CD4-positive, alpha-beta T cell treated with Interleukin-6 at 100 ng/mL for 8 hours (primary cell): ENCODE results near the gene RCSD1.
"Not testable (repeated sequence)": the region's sequence is repeated elsewhere in the genome, so short reads cannot be mapped to it uniquely, and the experiment has no call there.

Experiments
- DNase-seq: peaks from one replicate; pipeline ENCODE4 v3.0.0-alpha.2; 2020; ENCODE audit warnings: mixed read lengths, low spot score

RCSD1 gene

DNA sequence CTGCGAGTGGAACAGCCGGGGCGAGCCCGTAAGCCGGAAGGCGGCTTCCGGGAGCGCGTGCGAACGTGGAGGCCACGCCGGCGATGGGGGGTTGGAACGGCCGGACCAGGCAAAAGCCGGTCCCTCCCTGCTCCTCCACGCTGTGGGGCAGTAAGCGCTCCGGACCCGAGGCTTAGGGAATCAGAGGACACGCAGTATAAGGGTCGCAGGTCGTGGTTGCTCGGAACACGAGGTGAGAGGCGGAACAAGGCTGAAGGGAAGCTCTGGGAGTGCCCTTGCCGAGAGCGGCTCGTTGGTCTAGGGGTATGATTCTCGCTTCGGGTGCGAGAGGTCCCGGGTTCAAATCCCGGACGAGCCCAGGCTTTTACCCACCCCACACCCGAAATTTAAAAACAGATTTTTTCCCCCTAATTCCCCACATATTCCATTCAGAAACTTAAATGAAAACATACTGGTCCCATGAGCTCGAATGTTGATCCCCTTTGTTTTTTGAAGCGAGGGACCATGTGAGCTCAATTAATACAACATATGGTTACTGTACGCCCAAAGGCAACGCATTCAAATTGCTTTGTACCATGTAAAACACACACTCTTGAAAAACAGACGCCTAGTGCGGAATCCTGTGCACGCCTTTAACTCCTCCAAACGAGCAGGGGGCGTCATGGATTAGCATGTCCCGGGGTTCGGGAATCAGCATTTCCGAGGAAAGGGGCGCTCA, 84.6 kb downstream of the RCSD1 start:
- peak; percentile 81 for DNase-seq

DNA sequence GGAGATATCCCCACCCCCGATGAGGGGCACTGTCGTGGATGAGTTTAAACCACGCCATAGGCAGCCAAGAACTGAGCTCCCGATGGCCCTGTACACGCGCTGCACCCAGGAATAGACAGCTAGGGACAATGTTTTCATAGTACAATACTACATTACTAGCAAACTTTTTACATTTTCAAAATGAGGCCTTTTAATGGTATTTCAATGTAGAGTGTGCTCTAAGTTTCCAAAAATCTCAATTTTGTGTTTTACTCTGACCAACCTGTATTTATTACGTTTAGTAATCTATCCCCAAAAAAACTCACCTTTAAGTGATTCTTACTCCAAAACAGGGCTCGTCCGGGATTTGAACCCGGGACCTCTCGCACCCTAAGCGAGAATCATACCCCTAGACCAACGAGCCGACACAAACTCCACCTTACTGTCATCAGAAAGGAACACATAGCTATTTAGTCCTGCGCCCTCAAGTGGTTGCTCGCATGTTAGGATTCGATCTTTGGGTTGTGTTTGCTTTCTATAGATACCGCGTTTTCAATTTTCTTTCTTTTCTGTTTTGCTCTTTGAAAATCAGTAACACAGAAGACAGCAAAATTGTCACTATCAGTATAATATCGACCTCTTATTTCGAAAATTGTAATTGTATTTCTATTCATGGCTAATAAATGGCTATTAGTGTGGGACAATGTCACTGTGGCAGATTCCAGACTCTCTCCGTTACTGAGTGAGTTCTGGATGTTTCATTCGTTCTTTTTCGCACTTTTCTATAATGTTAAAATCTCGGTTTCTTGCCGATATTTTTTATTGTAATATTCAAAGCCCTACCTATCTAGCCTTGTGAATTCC, 85.3 kb downstream of the RCSD1 start:
- DNase-seq: peak; percentile 89

DNA sequence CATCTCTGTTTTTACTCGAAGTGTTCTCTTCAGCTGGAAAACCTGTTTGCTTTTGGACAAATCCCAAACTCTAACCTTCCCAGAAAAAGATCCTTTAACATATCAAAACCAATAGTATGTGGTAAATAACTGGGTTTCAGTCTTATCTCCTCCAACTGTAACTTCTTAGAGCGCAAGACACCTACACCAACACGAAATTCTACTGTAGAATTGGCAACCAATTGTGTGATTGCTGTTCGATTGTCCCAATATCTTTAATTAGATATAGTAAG, 85.9 kb downstream of the RCSD1 start:
- DNase-seq: no peak

DNA sequence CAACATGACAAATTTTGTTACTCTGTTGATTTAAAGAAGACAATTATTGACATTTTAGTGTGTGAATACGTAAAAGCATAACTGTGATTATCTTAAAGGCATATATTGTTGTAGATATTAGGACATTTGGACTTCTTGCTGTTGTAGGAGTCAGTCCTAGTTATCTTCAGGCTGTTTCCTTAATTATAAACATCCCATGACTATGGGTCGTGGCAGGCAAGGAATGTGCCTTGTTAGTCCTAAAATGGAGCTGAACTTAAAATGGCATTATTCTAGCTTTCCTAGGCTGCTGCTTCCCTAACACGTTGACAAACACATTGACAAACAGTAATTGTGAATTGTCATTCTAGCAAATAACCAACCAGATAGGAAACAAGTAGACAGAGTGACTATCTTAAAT, 87.3 kb downstream of the RCSD1 start:
- no peak for DNase-seq

DNA sequence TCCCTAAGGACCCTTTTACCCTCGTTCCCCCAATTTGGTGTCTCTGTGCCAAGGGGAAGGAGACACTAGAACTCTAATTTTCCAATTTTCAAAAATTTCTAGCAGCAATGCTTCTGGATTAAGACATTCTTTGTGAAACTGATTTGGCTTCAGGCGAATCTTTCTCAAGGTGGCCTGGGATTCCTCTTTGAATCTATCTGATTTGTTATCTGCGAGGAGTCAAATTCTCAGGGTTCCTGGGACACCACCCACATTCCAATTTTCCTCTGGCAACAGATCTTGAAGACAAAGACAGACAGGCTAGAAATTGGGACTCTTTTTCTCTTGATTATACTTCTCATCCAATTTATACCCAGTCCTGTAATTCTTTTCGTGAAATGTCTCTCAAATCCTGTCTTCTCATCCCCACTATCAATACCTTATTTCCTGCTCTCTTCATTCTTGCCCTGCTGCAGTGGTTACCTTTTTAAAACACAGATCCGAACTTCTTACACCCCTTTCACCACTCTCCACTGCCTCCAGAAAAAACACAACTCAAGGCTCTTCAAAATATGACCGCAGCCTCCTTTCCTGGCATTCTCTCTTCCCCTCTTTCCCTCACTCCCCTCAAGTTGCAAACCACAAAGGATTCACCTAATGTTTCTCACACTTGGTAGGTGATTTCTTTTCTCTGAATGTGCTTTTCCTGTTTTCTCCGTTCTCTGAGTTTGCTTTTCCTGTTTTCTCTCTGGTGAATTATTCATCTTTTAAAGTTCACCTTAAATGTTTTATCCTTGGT, 89.1 kb downstream of the RCSD1 start:
- no peak for DNase-seq

DNA sequence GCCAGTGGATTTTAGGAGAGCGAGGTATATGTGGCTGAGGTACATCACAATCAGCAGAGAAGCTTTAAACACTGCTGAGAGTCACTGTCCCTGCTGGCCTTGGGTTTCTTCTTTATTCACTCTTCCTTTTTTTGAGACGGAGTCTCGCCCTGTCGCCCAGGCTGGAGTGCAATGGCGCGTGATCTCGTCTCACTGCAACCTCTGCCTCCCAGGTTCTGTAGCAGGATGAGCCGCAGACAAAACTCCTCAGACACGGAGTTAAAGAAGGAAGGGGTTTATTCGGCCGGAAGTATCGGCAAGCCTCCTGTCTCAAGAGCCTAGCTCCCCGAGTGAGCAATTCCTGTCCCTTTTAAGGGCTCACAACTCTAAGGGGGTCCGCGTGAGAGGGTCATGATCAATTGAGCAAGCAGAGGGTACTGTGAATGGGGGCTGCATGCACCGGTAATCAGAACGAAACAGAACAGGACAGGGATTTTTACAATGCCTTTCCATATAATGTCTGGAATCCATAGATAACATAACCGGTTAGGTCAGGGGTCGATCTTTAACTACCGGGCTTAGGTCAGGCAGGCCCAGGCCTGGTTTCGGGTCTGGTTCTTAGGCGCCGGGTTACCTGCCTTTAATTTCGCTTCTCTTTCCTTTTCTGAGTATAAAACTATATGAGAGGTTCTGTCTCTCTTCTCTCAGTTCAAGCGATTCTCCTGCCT, 89.8 kb downstream of the RCSD1 start:
- not testable (repeated sequence) for DNase-seq

DNA sequence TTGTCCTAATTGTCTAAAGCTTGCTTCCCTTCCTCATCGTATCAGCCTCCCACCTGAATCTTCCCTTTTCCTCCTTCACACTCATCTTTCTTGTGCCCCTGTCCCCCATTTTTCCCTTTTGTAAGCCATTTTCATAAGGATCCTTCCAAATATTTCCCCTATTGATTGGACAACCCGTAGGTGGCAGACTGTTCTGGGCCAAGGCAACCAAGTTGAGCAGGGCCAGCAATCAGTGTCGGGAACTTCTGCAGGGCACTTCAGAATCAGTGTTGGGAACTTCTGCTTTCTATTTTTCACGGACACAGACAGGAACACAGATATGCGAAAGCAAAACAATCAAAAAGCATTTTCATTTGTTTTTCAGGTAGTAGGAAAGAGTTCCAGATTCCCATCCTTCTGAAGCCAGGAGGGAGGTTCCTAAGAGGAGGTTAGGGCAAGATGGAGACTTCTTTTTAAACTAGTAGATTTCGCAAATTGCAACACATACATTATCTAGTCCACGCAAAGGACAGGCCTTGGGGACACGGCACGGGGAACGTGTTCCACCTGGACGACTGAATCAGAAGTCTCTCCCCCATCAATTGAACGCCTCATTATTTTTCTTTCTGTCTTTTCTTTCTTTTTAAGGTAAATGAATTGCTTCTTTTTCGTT, 91.1 kb downstream of the RCSD1 start:
- DNase-seq: no peak

DNA sequence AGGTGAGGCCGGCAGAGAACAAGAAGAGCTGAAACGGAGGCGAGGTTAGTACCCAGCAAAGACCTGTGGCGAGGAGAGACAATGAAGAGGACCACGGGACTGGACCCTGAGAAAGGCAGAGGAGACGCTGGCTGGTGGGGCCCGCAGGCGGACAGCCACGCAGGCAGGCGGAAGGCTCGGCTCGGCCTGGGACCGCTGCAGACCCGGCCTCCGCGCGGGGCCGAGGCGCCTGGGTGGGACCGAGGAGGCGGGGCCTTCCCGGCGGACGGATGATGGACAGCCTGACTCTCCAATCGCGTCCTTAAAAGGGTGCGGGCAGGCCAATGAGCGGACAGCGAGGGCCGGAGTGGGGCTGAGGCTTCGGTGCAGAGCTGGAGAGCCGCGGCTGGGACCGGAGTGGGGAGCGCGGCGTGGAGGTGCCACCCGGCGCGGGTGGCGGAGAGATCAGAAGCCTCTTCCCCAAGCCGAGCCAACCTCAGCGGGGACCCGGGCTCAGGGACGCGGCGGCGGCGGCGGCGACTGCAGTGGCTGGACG, 91.7 kb downstream of the RCSD1 start, which contains the start of gene MPZL1:
TSS of gene MPZL1 (plus strand) at position 366 of the 535 bp plus-strand sequence. CDS start 170 bp downstream, outside the sequence.
- DNase-seq: peak; percentile 89

DNA sequence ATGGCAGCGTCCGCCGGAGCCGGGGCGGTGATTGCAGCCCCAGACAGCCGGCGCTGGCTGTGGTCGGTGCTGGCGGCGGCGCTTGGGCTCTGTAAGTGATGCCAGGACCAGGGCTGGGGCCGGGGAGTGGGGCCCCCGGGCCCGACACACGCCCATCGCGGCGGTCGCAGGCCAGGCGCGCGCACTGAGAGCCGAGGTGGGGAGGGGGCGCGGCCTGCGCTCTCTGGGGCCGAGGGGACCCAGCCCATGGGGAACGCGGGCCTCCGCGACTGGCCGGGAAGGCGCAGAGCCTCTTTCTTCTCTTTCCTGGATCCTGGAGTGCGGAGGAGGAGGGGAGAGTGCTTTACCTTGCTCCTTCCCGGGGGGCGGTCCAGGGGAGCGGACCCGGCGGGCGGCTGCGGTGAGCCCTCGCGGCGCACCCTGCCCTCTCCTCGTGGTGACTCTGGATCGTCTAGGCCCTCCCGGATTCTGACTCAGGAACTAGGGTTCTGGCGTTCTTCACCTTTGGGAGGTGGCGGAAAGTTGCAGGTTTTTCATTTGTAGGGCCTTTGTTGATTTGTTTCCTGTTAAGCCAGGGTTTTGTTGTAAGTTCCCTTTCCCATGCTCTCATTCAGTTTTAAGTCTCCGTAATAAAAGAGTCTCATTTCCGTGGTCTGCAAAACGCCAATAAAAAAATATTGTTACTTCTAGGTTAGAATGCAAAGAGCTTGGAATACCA, 92.3 kb downstream of the RCSD1 start:
- DNase-seq: no peak

DNA sequence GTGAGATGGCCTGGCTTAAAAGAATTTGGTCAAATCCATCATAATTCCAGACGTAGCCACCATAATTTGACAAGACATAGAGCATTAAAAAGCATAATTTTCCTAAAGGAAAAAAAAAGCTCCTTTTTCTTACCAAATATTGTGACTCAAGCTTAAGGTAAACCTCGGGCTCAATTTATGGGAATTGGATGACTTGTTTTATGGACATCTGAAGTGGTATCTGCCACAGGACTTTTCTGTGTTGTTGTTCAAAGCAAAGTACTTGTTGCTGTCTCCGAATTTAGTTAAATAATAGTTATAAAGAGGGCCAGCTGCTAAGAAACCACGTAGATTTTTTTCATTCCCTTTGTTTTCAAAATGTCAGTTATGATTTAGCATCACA, 92.8 kb downstream of the RCSD1 start:
- DNase-seq: no peak

DNA sequence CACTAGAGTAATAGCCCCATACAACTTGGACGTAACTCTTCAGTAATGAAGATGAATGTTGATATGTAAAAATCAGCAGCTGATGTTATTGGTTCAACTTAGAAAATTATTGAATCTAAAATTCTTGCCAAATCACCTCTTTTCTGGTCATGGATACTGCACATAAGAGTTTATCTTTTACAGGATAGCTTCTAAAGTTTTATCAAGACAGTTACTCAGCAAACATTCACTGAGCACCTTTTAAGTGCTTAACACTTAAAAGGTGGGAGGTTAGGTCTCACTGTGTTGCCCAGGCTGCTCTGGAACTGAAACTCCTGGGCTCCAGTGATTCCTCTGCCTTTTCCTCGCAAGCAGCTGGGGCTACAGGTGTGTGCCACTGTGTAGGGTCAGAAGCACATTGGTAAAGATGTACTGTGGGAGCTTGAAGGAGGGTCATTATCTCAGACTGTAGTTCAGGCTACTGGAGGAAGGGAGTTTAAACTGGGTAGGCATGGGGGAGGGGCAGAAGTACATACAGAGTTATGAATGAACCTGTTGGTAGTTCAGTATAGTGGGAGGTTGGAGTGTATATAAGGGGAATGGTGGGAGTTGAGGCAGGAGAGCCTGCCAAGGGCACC, 93.8 kb downstream of the RCSD1 start:
- no peak for DNase-seq

DNA sequence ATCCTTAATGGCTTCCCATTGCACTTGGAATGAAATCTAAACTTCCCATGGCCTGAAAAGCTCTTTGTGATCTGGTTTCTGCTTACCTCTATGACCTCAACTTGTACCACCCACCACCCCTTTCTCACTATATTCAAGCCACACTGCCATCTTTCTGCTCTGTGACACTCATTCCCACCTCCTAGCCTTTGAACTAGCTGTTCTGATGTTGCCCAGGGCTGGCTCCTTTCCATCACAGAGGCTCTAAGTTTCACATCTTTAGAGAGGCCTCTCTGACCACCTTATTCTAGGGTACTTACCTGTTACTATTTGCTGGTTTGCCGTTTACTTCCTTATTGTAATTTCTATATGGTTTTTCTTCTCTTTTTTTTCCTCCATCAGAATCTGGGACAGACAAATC, 96.0 kb downstream of the RCSD1 start:
- no peak for DNase-seq

DNA sequence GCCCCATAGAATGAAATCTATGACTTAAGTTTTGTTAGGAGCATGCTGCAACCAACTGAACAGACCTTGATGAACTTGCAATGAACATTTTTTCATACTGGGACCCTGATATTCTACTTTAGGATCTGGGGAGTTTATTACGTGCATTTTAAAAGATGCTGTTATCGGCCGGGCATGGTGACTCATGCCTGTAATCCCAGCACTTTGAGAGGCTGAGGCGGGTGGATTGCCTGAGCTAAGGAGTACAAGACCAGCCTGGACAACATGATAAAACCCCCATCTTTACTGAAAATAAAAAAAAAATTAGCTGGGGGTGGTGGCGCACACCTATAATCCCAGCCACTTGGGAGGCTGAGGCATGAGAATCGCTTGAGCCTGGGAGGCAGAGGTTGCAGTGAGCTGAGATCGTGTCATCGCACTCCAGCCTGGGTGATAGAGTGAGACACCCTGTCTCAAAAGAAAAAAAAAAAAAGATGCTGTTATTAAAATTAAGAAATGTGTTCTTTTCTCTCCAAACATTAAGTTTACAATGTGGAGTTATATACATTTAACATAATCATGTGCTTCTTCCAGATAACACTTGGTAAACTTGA, 98.9 kb downstream of the RCSD1 start:
- no peak for DNase-seq

DNA sequence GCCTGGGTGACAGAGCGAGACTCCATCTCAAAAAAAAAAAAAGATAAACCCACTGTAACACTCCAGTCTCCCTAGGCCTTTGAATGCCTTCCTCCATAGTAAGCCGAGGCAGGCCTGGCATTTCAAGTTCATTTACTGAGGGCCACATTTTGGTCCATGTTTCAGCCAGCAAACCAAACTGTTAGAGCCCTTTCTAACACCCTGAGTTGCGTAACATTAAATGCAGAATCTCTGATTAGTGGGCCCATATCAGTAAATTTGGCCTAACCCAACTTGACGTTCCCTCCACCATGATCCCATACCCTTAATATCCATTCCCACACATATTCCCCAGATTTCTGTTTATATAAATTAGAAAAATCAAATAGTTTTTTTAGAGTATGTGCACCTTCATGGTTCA, 104.2 kb downstream of the RCSD1 start:
- DNase-seq: no peak

DNA sequence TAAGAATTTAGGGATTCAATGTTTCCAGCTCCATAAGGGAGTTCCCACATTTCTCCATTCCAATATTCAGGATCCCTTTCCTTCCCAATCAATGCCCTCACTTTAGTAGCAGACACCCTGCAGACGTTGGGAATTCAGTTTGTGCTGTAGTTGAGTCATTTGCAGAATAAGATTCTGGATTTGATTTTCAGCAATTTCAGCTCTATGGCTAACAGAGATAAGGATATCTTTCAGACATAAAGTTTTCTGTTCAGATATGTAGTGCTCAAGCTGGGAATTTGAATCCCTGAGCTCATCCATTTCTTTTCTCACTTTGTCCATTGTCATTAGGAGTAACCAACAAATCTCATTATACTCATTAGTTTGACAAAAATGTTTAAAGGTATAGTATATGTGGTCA, 104.8 kb downstream of the RCSD1 start:
- no peak for DNase-seq

DNA sequence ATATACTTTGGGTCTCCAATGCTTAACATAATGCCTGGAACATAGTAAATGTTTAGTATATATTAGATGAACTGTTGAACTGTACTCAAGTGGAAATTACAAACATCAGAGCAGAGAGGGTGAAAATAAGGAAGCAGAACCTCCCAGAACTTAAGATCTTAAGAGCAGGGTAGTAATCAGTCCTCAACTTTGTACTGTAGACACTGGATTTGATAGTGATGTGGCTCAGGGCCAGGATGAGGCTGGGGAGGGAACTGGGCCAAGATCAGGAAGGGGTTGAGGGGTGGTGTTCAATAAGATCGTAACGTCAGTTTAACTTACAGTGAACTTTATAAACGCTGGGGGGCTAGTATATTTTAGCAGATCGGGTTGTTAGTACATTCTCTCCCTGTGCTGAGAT, 107.1 kb downstream of the RCSD1 start:
- DNase-seq: no peak

DNA sequence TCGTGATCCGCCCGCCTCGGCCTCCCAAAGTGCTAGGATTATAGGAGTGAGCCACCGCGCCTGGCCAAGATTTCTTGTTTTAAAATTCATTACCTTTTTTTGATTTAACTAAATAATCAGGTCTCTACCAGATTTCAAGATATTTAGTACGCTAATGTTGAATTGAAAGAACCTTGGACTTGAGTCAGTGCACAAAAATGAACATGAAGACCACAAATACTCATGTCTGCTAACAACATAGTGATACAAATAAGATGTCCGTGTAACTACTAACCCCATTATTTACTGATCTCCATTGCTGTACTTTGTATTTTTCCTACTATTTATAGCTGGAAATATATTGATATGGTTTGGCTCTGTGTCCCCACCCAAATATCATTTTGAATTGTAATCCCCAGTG, 108.1 kb downstream of the RCSD1 start:
- DNase-seq: no peak

DNA sequence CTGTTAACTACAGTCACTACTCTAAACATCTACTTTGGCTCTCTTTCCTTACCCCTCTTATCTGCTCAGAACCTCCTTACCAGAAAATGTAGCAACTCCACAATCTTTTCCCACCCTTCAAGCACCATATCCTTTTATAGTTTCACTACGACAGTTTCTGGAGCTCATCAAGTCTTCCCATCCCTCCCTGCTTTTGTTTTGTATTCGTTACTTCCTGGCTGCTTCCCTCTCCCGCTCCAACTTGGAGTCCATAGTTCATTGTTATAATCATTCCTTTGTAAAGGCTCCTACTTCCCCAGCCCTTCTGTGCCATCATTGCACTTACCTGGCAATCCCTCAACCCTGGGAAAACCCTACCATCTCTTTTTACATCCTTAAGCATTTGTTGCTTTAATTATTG, 109.7 kb downstream of the RCSD1 start:
- DNase-seq: no peak

DNA sequence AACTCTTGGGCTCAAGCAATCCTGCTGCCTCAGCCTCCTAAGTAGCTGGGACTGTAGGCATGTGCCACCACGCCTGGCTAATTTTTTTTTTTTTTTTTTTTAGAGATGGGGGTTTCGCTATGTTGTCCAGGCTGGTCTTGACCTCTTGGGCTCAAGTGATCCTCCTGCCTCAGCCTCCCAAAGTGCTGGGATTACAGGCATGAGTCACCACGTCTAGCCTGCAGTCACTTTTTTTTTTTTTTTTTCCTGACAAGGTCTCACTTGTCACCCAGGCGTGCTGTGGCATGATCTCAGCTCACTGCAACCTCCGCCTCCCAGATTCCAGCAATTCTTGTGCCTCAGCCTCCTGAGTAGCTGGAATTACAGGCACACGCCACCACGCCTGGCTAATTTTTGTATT, 111.1 kb downstream of the RCSD1 start:
- not testable (repeated sequence) for DNase-seq
